ENCODE data around the gene ARHGAP15. TPM values are rescaled to one million over a fixed set of nuclear protein-coding genes. Genes with fewer than 3 reads are reported as not detected.

Gene ARHGAP15
- total and polyA plus RNA-seq, 2 donors (not counting 1 experiment from before 2014, with no cell fraction given): 0.07 TPM; not detected in 1

GRCh38 chr2:143674051-143674450, 544.8 kb downstream of the ARHGAP15 start:
- H3K9me3 ChIP-seq (ENCODE audit: control insufficient read depth, insufficient read depth, low read depth, low read length): no peaks in the 10 kb centered on the region
- DNase-seq (ENCODE audit: low read depth in 2 of 2): no peak

GRCh38 chr2:143675021-143675420, 545.8 kb downstream of the ARHGAP15 start:
- no peaks in the 10 kb centered on the region for H4K20me1 ChIP-seq (ENCODE audit: control insufficient read depth, extremely low read depth, insufficient read depth, low read length)
- no peak for DNase-seq (ENCODE audit: low read depth in 2 of 2)
- no peaks in the 10 kb centered on the region for H3K27me3 ChIP-seq (ENCODE audit: control insufficient read depth, insufficient read depth, low read length)
- H3K9ac ChIP-seq (ENCODE audit: insufficient read depth, low read length): no peak overlapping the region
- H3K4me1 ChIP-seq (ENCODE audit: control insufficient read depth, extremely low read depth, insufficient read depth, low read length): no peaks in the 10 kb centered on the region
- H2AFZ ChIP-seq (ENCODE audit: low read length): no peak overlapping the region
- H3K27ac ChIP-seq (ENCODE audit: insufficient read depth, low read length): no peak overlapping the region
- H3K9me3 ChIP-seq (ENCODE audit: control insufficient read depth, insufficient read depth, low read depth, low read length): no peaks in the 10 kb centered on the region
- H3K79me2 ChIP-seq (ENCODE audit: control insufficient read depth, insufficient read depth, low read length): no peaks in the 10 kb centered on the region
- H3K36me3 ChIP-seq (ENCODE audit: control insufficient read depth, insufficient read depth, low read length): no peaks in the 10 kb centered on the region
- H3K4me3 ChIP-seq (replicated peaks in 1 of 4; ENCODE audit: control extremely low read depth in 1 of 4, insufficient read depth in 1 of 4, low read depth in 3 of 4, low read length in 4 of 4): no peak overlapping the region
- TF ChIP-seq, protein P1, sequence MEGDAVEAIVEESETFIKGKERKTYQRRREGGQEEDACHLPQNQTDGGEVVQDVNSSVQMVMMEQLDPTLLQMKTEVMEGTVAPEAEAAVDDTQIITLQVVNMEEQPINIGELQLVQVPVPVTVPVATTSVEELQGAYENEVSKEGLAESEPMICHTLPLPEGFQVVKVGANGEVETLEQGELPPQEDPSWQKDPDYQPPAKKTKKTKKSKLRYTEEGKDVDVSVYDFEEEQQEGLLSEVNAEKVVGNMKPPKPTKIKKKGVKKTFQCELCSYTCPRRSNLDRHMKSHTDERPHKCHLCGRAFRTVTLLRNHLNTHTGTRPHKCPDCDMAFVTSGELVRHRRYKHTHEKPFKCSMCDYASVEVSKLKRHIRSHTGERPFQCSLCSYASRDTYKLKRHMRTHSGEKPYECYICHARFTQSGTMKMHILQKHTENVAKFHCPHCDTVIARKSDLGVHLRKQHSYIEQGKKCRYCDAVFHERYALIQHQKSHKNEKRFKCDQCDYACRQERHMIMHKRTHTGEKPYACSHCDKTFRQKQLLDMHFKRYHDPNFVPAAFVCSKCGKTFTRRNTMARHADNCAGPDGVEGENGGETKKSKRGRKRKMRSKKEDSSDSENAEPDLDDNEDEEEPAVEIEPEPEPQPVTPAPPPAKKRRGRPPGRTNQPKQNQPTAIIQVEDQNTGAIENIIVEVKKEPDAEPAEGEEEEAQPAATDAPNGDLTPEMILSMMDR (conservative IDR thresholded peaks at IDR 0.05 in 1 of 2, IDR thresholded peaks at IDR 0.05 in 1 of 2; ENCODE audit: low read depth in 1 of 2, low read length in 2 of 2): no peak
- no peak for TF ChIP-seq EZH2 (IDR thresholded peaks at IDR 0.05; ENCODE audit: low read length, missing control alignments)
- no peak overlapping the region for H3K4me2 ChIP-seq (ENCODE audit: extremely low read depth, insufficient read depth, low read length)

More at GRCh38 chr2:143674051-143674450, 544.8 kb downstream of the ARHGAP15 start:
- Histone ChIP-seq H3K4me3 (replicated peaks in 1 of 4; ENCODE audit: control extremely low read depth in 1 of 4, insufficient read depth in 1 of 4, low read depth in 3 of 4, low read length in 4 of 4) (no peak overlapping the region), H3K4me2 (ENCODE audit: extremely low read depth, insufficient read depth, low read length) (no peak overlapping the region), H3K27me3 (ENCODE audit: control insufficient read depth, insufficient read depth, low read length) (no peaks in the 10 kb centered on the region), H3K36me3 (ENCODE audit: control insufficient read depth, insufficient read depth, low read length) (no peaks in the 10 kb centered on the region), H3K27ac (ENCODE audit: insufficient read depth, low read length) (no peak overlapping the region), H3K79me2 (ENCODE audit: control insufficient read depth, insufficient read depth, low read length) (no peaks in the 10 kb centered on the region), H3K9ac (ENCODE audit: insufficient read depth, low read length) (no peak overlapping the region), H4K20me1 (ENCODE audit: control insufficient read depth, extremely low read depth, insufficient read depth, low read length) (no peaks in the 10 kb centered on the region), H3K4me1 (ENCODE audit: control insufficient read depth, extremely low read depth, insufficient read depth, low read length) (no peaks in the 10 kb centered on the region), H2AFZ (ENCODE audit: low read length) (no peak overlapping the region)
- no peak for TF ChIP-seq EZH2 (IDR thresholded peaks at IDR 0.05; ENCODE audit: low read length, missing control alignments)
- TF ChIP-seq, protein P1 (conservative IDR thresholded peaks at IDR 0.05 in 1 of 2, IDR thresholded peaks at IDR 0.05 in 1 of 2; ENCODE audit: low read depth in 1 of 2, low read length in 2 of 2): no peak

GRCh38 chr2:143679617-143680016, 550.4 kb downstream of the ARHGAP15 start:
- Histone ChIP-seq H3K4me3 (replicated peaks in 1 of 4; ENCODE audit: control extremely low read depth in 1 of 4, insufficient read depth in 1 of 4, low read depth in 3 of 4, low read length in 4 of 4) (no peak overlapping the region), H3K9ac (ENCODE audit: insufficient read depth, low read length) (no peak overlapping the region), H2AFZ (ENCODE audit: low read length) (no peak overlapping the region), H3K4me2 (ENCODE audit: extremely low read depth, insufficient read depth, low read length) (no peak overlapping the region), H3K79me2 (ENCODE audit: control insufficient read depth, insufficient read depth, low read length) (no peaks in the 10 kb centered on the region), H3K36me3 (ENCODE audit: control insufficient read depth, insufficient read depth, low read length) (no peaks in the 10 kb centered on the region), H3K27me3 (ENCODE audit: control insufficient read depth, insufficient read depth, low read length) (no peaks in the 10 kb centered on the region), H3K9me3 (ENCODE audit: control insufficient read depth, insufficient read depth, low read depth, low read length) (no peaks in the 10 kb centered on the region), H4K20me1 (ENCODE audit: control insufficient read depth, extremely low read depth, insufficient read depth, low read length) (no peaks in the 10 kb centered on the region), H3K4me1 (ENCODE audit: control insufficient read depth, extremely low read depth, insufficient read depth, low read length) (no peaks in the 10 kb centered on the region), H3K27ac (ENCODE audit: insufficient read depth, low read length) (no peak overlapping the region)
- DNase-seq (ENCODE audit: low read depth in 2 of 2): no peak
- TF ChIP-seq, protein P1 (conservative IDR thresholded peaks at IDR 0.05 in 1 of 2, IDR thresholded peaks at IDR 0.05 in 1 of 2; ENCODE audit: low read depth in 1 of 2, low read length in 2 of 2): no peak
- TF ChIP-seq EZH2 (IDR thresholded peaks at IDR 0.05; ENCODE audit: low read length, missing control alignments): no peak

Data from fibroblast of lung (primary cell).